Activated CD8-positive, alpha-beta T cell treated with anti-CD3 and anti-CD28 coated beads for 36 hours (primary cell): ENCODE data around the gene CALY. TPM values are rescaled to one million over a fixed set of nuclear protein-coding genes. Genes with fewer than 3 reads are reported as not detected.

Experiments
- ATAC-seq: fragments of 200-7000 bp; cut with Tn5 transposase; one replicate; pipeline ENCODE4 v1.10.0; 2021; ENCODE audit warnings: mild to moderate bottlenecking, moderate library complexity
- CTCF ChIA-PET: fragments of 350-600 bp; sonication (Branson Sonifier 250); formaldehyde crosslinking; loops from one replicate; lab custom pipeline; 2021; ENCODE audit warnings: antibody characterized with exemption; lab: Charles Lee
- POLR2A ChIA-PET: fragments of 350-600 bp; sonication (Branson Sonifier 250); formaldehyde crosslinking; loops from one replicate; lab custom pipeline; 2021; ENCODE audit warnings: antibody characterized with exemption; lab: Charles Lee
- DNase-seq: peaks from one replicate; pipeline ENCODE4 v3.0.0-alpha.2; 2020
- H3K27ac Mint-ChIP-seq: one replicate; pipeline ENCODE4 v1.8.0; 2021; ENCODE audit warnings: mild to moderate bottlenecking, mixed read lengths
- H3K27me3 Mint-ChIP-seq: one replicate; pipeline ENCODE4 v1.8.0; 2021; ENCODE audit warnings: mixed read lengths
- H3K36me3 Mint-ChIP-seq: one replicate; pipeline ENCODE4 v1.8.0; 2021; ENCODE audit warnings: low read depth, mixed read lengths
- H3K4me1 Mint-ChIP-seq: one replicate; pipeline ENCODE4 v1.8.0; 2021; ENCODE audit warnings: low read depth, mixed read lengths
- H3K4me3 Mint-ChIP-seq: one replicate; pipeline ENCODE4 v1.8.0; 2021; ENCODE audit warnings: mild to moderate bottlenecking, moderate library complexity, mixed read lengths
- H3K9me3 Mint-ChIP-seq: one replicate; pipeline ENCODE4 v1.8.0; 2021; ENCODE audit warnings: mixed read lengths
- intact Hi-C: fragments of 100-400 bp; cut with micrococcal nuclease; formaldehyde crosslinking; loops from one replicate; pipeline ENCODE4 v1.10.0; 2022
- total RNA-seq, 2 experiments: library from RNA; stranded (reverse); gene quantifications; one replicate each; pipeline ENCODE4 v1.2.3, GENCODE V29; 2021
- TF ChIP-seq, protein P1 (sequence below): fragments of 200-600 bp; IDR thresholded peaks from one replicate; pipeline ENCODE4 v1.8.0; 2022; ENCODE audit warnings: antibody characterized with exemption, mild to moderate bottlenecking

The CALY gene
- total RNA-seq, 2 experiments from 2014 or later = not detected

DNA sequence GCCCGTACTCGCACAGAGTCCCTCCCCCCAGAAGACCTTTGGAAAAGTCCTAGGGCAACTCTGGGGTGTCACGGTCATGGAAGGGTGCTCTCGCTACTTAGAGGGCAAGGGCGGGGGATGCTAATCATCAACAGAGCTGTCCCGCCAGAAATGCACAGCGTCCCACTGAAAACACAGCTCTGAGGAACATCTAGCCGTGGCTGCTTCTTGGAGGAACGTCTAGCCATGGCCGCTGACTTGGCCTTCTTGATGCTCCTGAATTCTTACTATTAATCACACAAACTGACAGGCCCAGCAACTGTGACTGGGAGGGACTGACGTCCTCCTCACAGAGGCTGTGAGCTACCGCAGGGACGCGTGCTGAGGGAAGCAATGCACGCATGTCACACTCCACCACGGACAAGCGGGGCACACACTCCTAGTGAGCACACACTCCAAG, 29.7 kb downstream of the CALY start:
- TF ChIP-seq, protein P1, sequence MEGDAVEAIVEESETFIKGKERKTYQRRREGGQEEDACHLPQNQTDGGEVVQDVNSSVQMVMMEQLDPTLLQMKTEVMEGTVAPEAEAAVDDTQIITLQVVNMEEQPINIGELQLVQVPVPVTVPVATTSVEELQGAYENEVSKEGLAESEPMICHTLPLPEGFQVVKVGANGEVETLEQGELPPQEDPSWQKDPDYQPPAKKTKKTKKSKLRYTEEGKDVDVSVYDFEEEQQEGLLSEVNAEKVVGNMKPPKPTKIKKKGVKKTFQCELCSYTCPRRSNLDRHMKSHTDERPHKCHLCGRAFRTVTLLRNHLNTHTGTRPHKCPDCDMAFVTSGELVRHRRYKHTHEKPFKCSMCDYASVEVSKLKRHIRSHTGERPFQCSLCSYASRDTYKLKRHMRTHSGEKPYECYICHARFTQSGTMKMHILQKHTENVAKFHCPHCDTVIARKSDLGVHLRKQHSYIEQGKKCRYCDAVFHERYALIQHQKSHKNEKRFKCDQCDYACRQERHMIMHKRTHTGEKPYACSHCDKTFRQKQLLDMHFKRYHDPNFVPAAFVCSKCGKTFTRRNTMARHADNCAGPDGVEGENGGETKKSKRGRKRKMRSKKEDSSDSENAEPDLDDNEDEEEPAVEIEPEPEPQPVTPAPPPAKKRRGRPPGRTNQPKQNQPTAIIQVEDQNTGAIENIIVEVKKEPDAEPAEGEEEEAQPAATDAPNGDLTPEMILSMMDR = no peak
- POLR2A ChIA-PET = interaction anchor here (0.6 to 2.0 kb wide), 4 partner anchors 12 to 48 kb away, joined by 3 to 8 read pairs (median 6); no protein-coding TSS in a partner anchor
- ATAC-seq = no peak
- H3K4me1 Mint-ChIP-seq = peaks cover 34% of the 10 kb centered on the region
- peaks cover 13% of the 10 kb centered on the region for H3K36me3 Mint-ChIP-seq
- intact Hi-C loops = no loop called here
- no peaks in the 10 kb centered on the region for H3K27me3 Mint-ChIP-seq
- peak overlapping the region; percentile 95 for H3K4me3 Mint-ChIP-seq
- H3K9me3 Mint-ChIP-seq = no peaks in the 10 kb centered on the region
- DNase-seq = no peak
- H3K27ac Mint-ChIP-seq = peak overlapping the region; percentile 98
- CTCF ChIA-PET = interaction anchor here (1.1 to 2.9 kb wide), 15 partner anchors 12 to 163 kb away, joined by 3 to 22 read pairs (median 6); partner anchors contain the start of gene ADAM8

DNA sequence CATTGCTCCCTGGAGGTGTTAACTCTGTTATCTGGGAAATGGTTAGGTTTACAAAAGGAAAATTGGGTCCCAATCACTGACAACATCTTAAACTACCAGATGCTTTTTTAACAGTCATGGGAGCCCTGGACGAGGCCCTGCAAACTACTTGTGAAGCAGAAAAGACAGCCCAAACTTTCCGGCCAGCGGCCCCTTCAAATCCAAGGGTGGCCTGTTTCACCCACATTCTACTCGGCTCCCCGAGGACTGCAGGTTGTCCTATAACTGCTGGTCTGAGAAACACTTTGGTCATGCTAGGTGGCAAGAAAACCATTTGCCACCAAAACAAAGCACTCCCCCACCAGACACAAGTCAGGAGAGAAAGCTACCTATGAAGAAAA, 30.6 kb downstream of the CALY start:
- POLR2A ChIA-PET = no interaction called here
- DNase-seq = no peak

DNA sequence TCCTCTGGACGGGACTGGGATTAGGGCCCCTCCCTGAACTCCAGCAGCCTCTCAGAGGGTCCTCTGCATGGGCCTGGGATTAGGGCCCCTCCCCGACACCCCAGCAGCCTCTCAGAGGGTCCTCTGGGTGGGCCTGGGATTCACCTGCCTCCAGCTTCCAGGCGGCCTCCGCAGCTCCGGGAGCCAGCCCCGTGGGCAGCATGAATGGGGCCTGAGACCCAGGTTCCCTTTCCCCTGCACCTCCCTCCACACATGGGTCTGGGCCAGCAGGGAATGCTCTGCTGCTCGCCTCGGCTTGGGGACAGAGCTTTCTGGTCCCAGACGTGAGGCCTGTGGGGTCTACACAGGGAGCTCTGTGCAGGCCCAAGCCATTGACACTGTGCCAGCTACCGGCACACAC, 33.5 kb downstream of the CALY start:
- intact Hi-C loops = no loop called here

More for the DNA sequence above, 30.6 kb downstream of the CALY start:
- H3K9me3 Mint-ChIP-seq = no peaks in the 10 kb centered on the region
- TF ChIP-seq, protein P1 = no peak
- intact Hi-C loops = no loop called here
- peaks cover 13% of the 10 kb centered on the region for H3K36me3 Mint-ChIP-seq
- no peak overlapping the region for H3K27ac Mint-ChIP-seq
- H3K4me1 Mint-ChIP-seq = peaks cover 34% of the 10 kb centered on the region
- CTCF ChIA-PET = interaction anchor here (2.3 to 2.9 kb wide), 2 partner anchors 13 to 28 kb away, joined by 9 to 13 read pairs; no protein-coding TSS in a partner anchor
- no peak for ATAC-seq
- H3K4me3 Mint-ChIP-seq = no peak overlapping the region
- no peaks in the 10 kb centered on the region for H3K27me3 Mint-ChIP-seq

DNA sequence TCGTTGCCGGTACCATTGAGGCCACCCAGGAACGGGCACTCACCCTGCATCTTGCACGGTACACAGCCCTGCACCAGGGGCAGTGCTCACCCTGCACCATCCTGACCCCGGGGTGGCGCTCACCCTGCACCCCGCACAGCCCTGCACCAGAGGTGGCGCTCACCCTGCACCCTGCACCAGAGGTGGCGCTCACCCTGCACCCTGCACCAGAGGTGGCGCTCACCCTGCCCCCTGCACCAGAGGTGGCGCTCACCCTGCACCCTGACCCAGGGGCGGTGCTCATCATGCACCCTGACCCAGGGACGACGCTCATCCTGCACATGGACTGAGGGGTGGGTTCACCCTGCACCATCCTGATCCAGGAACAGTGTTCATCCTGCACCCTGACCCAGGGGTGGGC, 34.5 kb downstream of the CALY start:
- TF ChIP-seq, protein P1 = no peak
- intact Hi-C loops = no loop called here
- Mint-ChIP-seq H3K36me3 (peaks cover 28% of the 10 kb centered on the region), H3K9me3 (no peaks in the 10 kb centered on the region), H3K4me3 (no peak overlapping the region), H3K27ac (no peak overlapping the region), H3K27me3 (no peaks in the 10 kb centered on the region), H3K4me1 (peaks cover 28% of the 10 kb centered on the region)
- DNase-seq (no peak), ATAC-seq (no peak)
- ChIA-PET POLR2A (no interaction called here), CTCF (interaction anchor here (2.6 kb wide), 1 partner anchor 12 kb away, joined by 11 read pairs; no protein-coding TSS in a partner anchor)

More for the DNA sequence above, 33.5 kb downstream of the CALY start:
- ChIA-PET POLR2A (interaction anchor here (0.8 kb wide), 1 partner anchor 363 kb away, joined by 3 read pairs; no protein-coding TSS in a partner anchor), CTCF (interaction anchor here (0.8 to 2.6 kb wide), 2 partner anchors 12 to 135 kb away, joined by 3 to 11 read pairs; no protein-coding TSS in a partner anchor)
- H3K4me3 Mint-ChIP-seq = no peak overlapping the region
- peaks cover 26% of the 10 kb centered on the region for H3K36me3 Mint-ChIP-seq
- no peak for ATAC-seq
- TF ChIP-seq, protein P1 = no peak
- no peaks in the 10 kb centered on the region for H3K9me3 Mint-ChIP-seq
- no peaks in the 10 kb centered on the region for H3K27me3 Mint-ChIP-seq
- no peak overlapping the region for H3K27ac Mint-ChIP-seq
- H3K4me1 Mint-ChIP-seq = peaks cover 32% of the 10 kb centered on the region
- DNase-seq = no peak

DNA sequence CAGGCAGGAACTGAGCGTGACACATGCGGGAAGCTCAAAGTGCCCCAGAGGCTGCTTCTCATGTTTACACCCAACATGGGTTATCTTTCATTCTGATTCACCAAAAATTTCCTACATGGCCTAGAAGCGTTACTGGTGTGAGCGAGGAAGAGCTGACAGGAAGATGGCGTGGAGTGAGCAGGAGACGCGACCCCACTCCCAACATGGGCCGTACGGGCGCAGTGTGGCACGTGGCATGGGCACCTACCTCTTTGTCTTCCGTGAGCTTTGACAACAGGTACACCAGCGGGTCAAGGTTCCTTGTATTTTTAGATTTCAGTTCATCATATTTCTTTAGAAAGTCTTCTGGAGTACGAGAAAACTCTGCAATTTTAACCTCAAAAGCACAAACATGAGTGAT, 37.0 kb downstream of the CALY start:
- no peak for DNase-seq

More for the DNA sequence above, 37.0 kb downstream of the CALY start:
- ATAC-seq = no peak
- Mint-ChIP-seq H3K4me3 (no peak overlapping the region), H3K9me3 (no peaks in the 10 kb centered on the region), H3K27me3 (no peaks in the 10 kb centered on the region), H3K4me1 (peaks cover 13% of the 10 kb centered on the region), H3K27ac (no peak overlapping the region), H3K36me3 (peaks cover 44% of the 10 kb centered on the region)
- POLR2A ChIA-PET = no interaction called here
- intact Hi-C loops = no loop called here
- TF ChIP-seq, protein P1 = no peak
- CTCF ChIA-PET = interaction anchor here (0.9 to 1.1 kb wide), 2 partner anchors 8 to 30 kb away, joined by 3 to 5 read pairs; no protein-coding TSS in a partner anchor
